ENCODE results near the gene NMNAT1. TPM values are rescaled to one million over a fixed set of nuclear protein-coding genes. Genes with fewer than 3 reads are reported as not detected.

The NMNAT1 gene
- total RNA-seq, 1 donor from 2014 or later = 11.0 TPM

GRCh38 chr1:9910423-9911178 is 32.7 kb upstream of the NMNAT1 start:
- H3K9me3 ChIP-seq (ENCODE audit: insufficient read depth, low read depth, low read length) = no peaks in the 10 kb centered on the region
- peaks cover 9% of the 10 kb centered on the region for H4K20me1 ChIP-seq (ENCODE audit: insufficient read depth, low read length)
- H3K4me1 ChIP-seq (ENCODE audit: insufficient read depth, low read length) = peaks cover 7% of the 10 kb centered on the region
- FAIRE-seq (no peak), DNase-seq (ENCODE audit: low read depth) (peak; percentile 95)
- peak overlapping the region; percentile 76 for H3K4me3 ChIP-seq (ENCODE audit: insufficient read depth, low read depth, low read length)
- Mint-ChIP-seq H3K36me3 (ENCODE audit: low read depth, unreplicated experiment) (peaks cover 5% of the 10 kb centered on the region), H3K27me3 (ENCODE audit: low read depth, unreplicated experiment) (no peaks in the 10 kb centered on the region), H3K4me1 (ENCODE audit: low read depth, unreplicated experiment) (peaks cover 17% of the 10 kb centered on the region), H3K9me3 (ENCODE audit: unreplicated experiment) (no peaks in the 10 kb centered on the region), H3K4me3 (ENCODE audit: unreplicated experiment) (peak overlapping the region; percentile 93), H3K27ac (ENCODE audit: unreplicated experiment) (peak overlapping the region; percentile 91)
- peak overlapping the region; percentile 78 for H3K9ac ChIP-seq (ENCODE audit: low read length)
- peak overlapping the region; percentile 91 for H3K4me2 ChIP-seq (ENCODE audit: low read length)
- H2AFZ ChIP-seq (ENCODE audit: low read depth, low read length) = peak overlapping the region; percentile 98
- H3K27ac ChIP-seq (ENCODE audit: low read depth, low read length) = peak overlapping the region; percentile 56
- H3K27me3 ChIP-seq (ENCODE audit: insufficient read depth, low read length) = no peaks in the 10 kb centered on the region
- no peak for TF ChIP-seq EZH2 (IDR thresholded peaks at IDR 0.05; ENCODE audit: insufficient read depth, low read length)
- no peak for TF ChIP-seq CTCF (IDR thresholded peaks at IDR 0.05; ENCODE audit: insufficient read depth, low read depth, low read length)
- peaks cover 9% of the 10 kb centered on the region for H3K79me2 ChIP-seq (ENCODE audit: insufficient read depth, low read length)
- no peaks in the 10 kb centered on the region for H3K36me3 ChIP-seq (ENCODE audit: insufficient read depth, low read length)

GRCh38 chr1:9912264-9912936 is 30.9 kb upstream of the NMNAT1 start:
- Histone ChIP-seq H3K27me3 (ENCODE audit: insufficient read depth, low read length) (no peaks in the 10 kb centered on the region), H3K4me2 (ENCODE audit: low read length) (no peak overlapping the region), H3K9ac (ENCODE audit: low read length) (no peak overlapping the region), H4K20me1 (ENCODE audit: insufficient read depth, low read length) (peaks cover 3% of the 10 kb centered on the region), H3K79me2 (ENCODE audit: insufficient read depth, low read length) (peaks cover 6% of the 10 kb centered on the region), H3K9me3 (ENCODE audit: insufficient read depth, low read depth, low read length) (no peaks in the 10 kb centered on the region), H3K4me1 (ENCODE audit: insufficient read depth, low read length) (peaks cover 7% of the 10 kb centered on the region), H3K4me3 (ENCODE audit: insufficient read depth, low read depth, low read length) (no peak overlapping the region), H2AFZ (ENCODE audit: low read depth, low read length) (no peak overlapping the region), H3K36me3 (ENCODE audit: insufficient read depth, low read length) (no peaks in the 10 kb centered on the region), H3K27ac (ENCODE audit: low read depth, low read length) (no peak overlapping the region)
- Mint-ChIP-seq H3K9me3 (ENCODE audit: unreplicated experiment) (no peaks in the 10 kb centered on the region), H3K36me3 (ENCODE audit: low read depth, unreplicated experiment) (peaks cover 1% of the 10 kb centered on the region), H3K4me3 (ENCODE audit: unreplicated experiment) (peak overlapping the region; percentile 66), H3K27me3 (ENCODE audit: low read depth, unreplicated experiment) (no peaks in the 10 kb centered on the region), H3K4me1 (ENCODE audit: low read depth, unreplicated experiment) (peaks cover 11% of the 10 kb centered on the region), H3K27ac (ENCODE audit: unreplicated experiment) (peak overlapping the region; percentile 35)
- TF ChIP-seq CTCF (IDR thresholded peaks at IDR 0.05; ENCODE audit: insufficient read depth, low read depth, low read length) (no peak), EZH2 (IDR thresholded peaks at IDR 0.05; ENCODE audit: insufficient read depth, low read length) (no peak)
- DNase-seq (ENCODE audit: low read depth) = no peak
- no peak for FAIRE-seq

DNA sequence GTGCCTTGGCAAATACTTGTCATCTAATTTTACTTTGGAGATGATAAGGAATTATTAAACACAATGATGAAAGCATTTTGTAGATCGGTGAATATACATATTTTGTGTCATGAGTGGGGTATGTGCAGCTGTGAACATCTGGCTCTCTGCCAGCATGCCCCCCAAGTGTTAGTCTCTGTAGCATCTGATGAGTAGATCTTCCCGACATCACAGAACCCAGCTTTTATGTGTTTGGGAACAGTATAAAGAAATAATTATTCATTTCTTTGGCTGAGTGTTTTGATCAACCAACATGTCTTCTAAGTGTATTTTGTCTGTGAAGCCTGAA is 28.7 kb upstream of the NMNAT1 start:
- Histone ChIP-seq H3K79me2 (ENCODE audit: insufficient read depth, low read length) (no peaks in the 10 kb centered on the region), H4K20me1 (ENCODE audit: insufficient read depth, low read length) (no peaks in the 10 kb centered on the region), H3K4me1 (ENCODE audit: insufficient read depth, low read length) (no peaks in the 10 kb centered on the region), H3K27me3 (ENCODE audit: insufficient read depth, low read length) (no peaks in the 10 kb centered on the region), H3K9me3 (ENCODE audit: insufficient read depth, low read depth, low read length) (no peaks in the 10 kb centered on the region), H3K9ac (ENCODE audit: low read length) (no peak overlapping the region), H3K4me3 (ENCODE audit: insufficient read depth, low read depth, low read length) (no peak overlapping the region), H2AFZ (ENCODE audit: low read depth, low read length) (no peak overlapping the region), H3K4me2 (ENCODE audit: low read length) (no peak overlapping the region), H3K36me3 (ENCODE audit: insufficient read depth, low read length) (no peaks in the 10 kb centered on the region), H3K27ac (ENCODE audit: low read depth, low read length) (no peak overlapping the region)
- Mint-ChIP-seq H3K4me3 (ENCODE audit: unreplicated experiment) (no peak overlapping the region), H3K9me3 (ENCODE audit: unreplicated experiment) (no peaks in the 10 kb centered on the region), H3K36me3 (ENCODE audit: low read depth, unreplicated experiment) (no peaks in the 10 kb centered on the region), H3K4me1 (ENCODE audit: low read depth, unreplicated experiment) (peaks cover 2% of the 10 kb centered on the region), H3K27me3 (ENCODE audit: low read depth, unreplicated experiment) (no peaks in the 10 kb centered on the region), H3K27ac (ENCODE audit: unreplicated experiment) (no peak overlapping the region)
- DNase-seq (ENCODE audit: low read depth) (no peak), FAIRE-seq (no peak)
- TF ChIP-seq CTCF (IDR thresholded peaks at IDR 0.05; ENCODE audit: insufficient read depth, low read depth, low read length) (no peak), EZH2 (IDR thresholded peaks at IDR 0.05; ENCODE audit: insufficient read depth, low read length) (no peak)

All from astrocyte (in vitro differentiated cells and primary cell).